Lower leg skin (tissue), 4 donors: ENCODE data around the gene RAP1GDS1. TPM values are rescaled to one million over a fixed set of nuclear protein-coding genes. Genes with fewer than 3 reads are reported as not detected.

Source experiments
- DNase-seq, 2 donors: peaks; one replicate each; pipeline ENCODE4 v3.0.0-alpha.2; 2019; ENCODE audit warnings: low spot score in 2 of 2
- H3K4me3 ChIP-seq: fragments of 200-600 bp; sonication (generic); 2 replicates; pipeline ENCODE4 v1.5.1; 2017; ENCODE audit warnings: mild to moderate bottlenecking, low read depth; ENCODE audit not compliant: poor library complexity, severe bottlenecking
- CTCF ChIP-seq, 3 donors: fragments of 450-650 bp; IDR thresholded peaks; one replicate each; pipeline ENCODE4 v1.5.1; 2016; ENCODE audit warnings: antibody characterized with exemption in 3 of 3, mild to moderate bottlenecking in 3 of 3, moderate library complexity in 2 of 3
- POLR2A ChIP-seq, 2 donors: fragments of 450-650 bp; IDR thresholded peaks; one replicate each; pipeline ENCODE4 v1.6.1; 2016 to 2017; ENCODE audit warnings: antibody characterized with exemption in 2 of 2, mild to moderate bottlenecking in 1 of 2, moderate library complexity in 1 of 2
- WGBS, 2 donors: methylation state at CpG; one replicate each; pipeline ENCODE4 v1.1.5; 2018; 5-methylcytosine and 5-hydroxymethylcytosine counted together
- intact Hi-C: fragments of 100-400 bp; cut with DNase I; formaldehyde crosslinking; loops from one replicate; pipeline ENCODE4 v1.15.0; 2023; ENCODE audit warnings: low total_unique reads
- total RNA-seq, 4 donors: library from RNA; depleted of rRNA; stranded (reverse); fragments of >200 nt; gene quantifications; one replicate each; pipeline ENCODE4 v1.1.0, GENCODE V29; 2016

RAP1GDS1 gene
- total RNA-seq = 10 to 100 TPM; 24.1 to 29.2 (median 26.5) TPM

DNA sequence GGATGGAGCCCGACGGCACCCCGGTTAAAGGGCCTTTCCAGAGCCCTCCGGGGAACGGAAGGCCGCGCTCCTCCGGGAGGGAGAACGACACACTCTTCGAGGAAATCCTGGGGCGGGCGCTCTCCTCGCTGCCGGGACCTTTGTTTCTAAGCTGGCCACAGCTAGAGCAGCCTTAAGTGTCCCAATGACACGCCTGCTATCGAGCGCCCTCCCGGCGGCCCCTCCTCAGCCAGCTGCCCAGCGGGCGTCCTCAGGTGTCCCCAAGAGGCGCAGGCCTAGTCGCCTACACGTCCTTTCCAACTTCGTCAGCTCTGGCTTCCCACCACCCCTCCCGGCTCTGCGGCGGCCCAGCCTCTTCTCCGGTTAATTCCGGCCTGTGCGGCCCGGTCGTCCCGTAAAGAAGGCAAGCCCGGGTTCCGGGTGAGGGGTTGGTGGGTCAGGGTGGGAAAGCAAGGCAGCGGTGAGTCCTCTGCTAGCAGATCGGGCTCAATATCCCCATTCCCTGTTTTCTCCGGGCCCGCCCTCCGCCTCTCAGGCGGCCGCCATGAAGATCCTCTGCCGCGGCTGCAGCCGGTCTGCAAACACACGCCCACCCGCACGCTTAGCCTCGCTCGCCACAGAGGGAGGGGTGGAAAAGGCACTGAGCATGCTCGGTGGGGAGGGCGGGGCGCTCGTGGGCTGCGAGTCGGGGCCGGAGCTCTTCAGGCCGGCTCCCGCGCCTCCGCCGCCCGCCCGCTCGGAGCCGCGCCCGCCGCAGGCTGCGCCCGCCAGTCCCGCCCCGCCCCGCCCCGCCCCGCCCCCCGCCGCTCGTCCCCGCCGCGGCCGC is at the start of gene RAP1GDS1:
Gene RAP1GDS1 (plus strand): TSS at position 806 of the 826 bp plus-strand sequence. CDS start 182 bp downstream, outside the sequence.
- H3K4me3 ChIP-seq = peak within 1 kb of the TSS; percentile 52
- peak; percentile 93 to 98 for DNase-seq
- intact Hi-C loops = no loop called here
- TF ChIP-seq CTCF (IDR thresholded peaks at IDR 0.05) = no peak
- peak in 1 of 2 donors; percentile 48 for TF ChIP-seq POLR2A (IDR thresholded peaks at IDR 0.05)
- 1% methylated on average over 36 to 39 of the region's 84 CpGs for WGBS, 2 donors

DNA sequence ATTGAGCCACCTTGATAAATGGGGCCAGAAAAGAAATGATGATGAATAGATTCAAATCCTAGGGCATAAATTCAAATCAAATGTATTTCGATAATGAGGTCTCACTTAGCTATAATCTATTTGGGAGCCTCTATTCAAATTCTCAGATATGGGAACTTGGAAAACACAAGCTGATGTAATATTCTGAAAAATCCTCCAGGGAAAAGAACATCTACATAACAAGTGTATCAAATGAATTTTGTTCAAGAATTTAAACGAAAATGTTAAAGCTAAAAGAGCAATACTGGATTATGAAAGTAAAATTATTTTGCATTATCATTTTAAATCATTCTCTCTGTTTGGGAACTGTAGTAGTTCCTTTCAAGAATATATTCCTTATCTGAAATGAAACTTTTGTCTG is 38.9 kb upstream of the RAP1GDS1 start:
- H3K4me3 ChIP-seq = no peak overlapping the region
- 64 to 68% methylated on average over 2 of the region's 2 CpGs for WGBS, 2 donors
- TF ChIP-seq CTCF (IDR thresholded peaks at IDR 0.05) (no peak), POLR2A (IDR thresholded peaks at IDR 0.05) (no peak)
- intact Hi-C loops = no loop called here
- no peak for DNase-seq

DNA sequence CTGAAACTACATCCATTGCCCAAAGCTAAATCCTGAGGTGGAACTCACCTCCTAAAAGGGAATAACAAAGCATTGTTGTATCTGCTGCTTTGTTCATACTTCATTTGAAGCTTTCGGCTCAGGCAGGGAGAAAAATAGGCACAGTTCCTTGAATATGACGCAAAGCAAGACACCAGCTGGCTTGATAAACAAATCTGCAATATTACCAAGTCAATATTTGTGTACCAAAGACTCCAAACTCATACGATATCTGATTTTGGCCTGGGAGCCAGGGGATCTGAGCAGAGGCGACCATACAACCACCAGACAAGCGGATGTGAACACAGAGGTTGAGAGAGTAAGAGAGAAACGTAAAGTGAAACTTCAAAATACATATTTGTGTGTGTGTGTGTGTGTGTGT is 34.8 kb upstream of the RAP1GDS1 start:
- H3K4me3 ChIP-seq = no peak overlapping the region
- intact Hi-C loops = no loop called here
- WGBS, 2 donors = 86 to 88% methylated on average over 6 of the region's 6 CpGs
- TF ChIP-seq CTCF (IDR thresholded peaks at IDR 0.05) = no peak
- no peak for TF ChIP-seq POLR2A (IDR thresholded peaks at IDR 0.05)
- no peak for DNase-seq

DNA sequence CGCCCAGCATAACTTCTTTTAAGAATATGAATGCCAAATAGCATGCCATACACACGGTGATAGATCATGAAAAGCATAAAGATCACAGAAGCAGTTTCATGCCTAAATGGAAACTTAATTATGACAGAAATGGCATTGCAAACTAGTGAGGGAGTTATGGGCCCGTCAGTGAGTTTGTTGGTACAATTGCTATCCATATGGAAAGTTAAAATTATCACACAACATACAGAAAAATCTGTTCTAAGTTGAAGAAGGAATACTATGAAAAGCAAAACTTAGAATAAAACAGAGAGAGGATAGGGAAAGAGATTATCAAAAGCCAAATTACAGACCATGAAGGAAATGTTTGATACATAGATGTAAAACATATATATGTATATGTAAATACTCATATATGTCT is 30.2 kb upstream of the RAP1GDS1 start:
- TF ChIP-seq POLR2A (IDR thresholded peaks at IDR 0.05) (no peak), CTCF (IDR thresholded peaks at IDR 0.05) (no peak)
- intact Hi-C loops = no loop called here
- WGBS, 2 donors = 82 to 91% methylated on average over 3 of the region's 3 CpGs
- no peak for DNase-seq
- no peak overlapping the region for H3K4me3 ChIP-seq

DNA sequence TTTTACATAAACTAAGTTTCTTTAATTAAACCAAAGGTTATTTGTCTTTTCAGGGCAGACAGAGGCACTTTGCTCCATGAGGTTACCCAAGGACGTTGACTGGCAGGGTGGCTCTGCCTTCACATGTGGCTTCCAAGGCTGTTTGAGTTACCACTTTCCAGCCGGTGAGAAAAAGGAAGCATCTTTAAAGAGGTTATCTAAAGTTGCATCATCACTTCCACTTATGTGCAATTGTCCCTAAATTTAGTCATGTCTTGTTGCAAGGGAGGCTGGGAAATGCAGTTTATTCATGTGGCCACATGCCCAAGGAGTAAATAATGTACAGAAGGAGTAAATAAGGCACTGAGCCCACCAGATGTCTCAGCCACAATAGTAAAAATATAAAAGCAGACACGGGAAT is 29.0 kb upstream of the RAP1GDS1 start:
- intact Hi-C loops = no loop called here
- 46 to 51% methylated on average over 3 of the region's 3 CpGs for WGBS, 2 donors
- H3K4me3 ChIP-seq = no peak overlapping the region
- no peak for DNase-seq
- TF ChIP-seq CTCF (IDR thresholded peaks at IDR 0.05) (no peak), POLR2A (IDR thresholded peaks at IDR 0.05) (no peak)
